HCT116 (cell line): ENCODE measurements around the gene RND2.

ENCODE experiments used
- CTCF ChIP-seq, 3 experiments: fragments of 200-600 bp in 1 of 3; sonication (generic) in 1 of 3; IDR thresholded peaks in 2 of 3; conservative IDR thresholded peaks in 1 of 3; 2 replicates each; pipeline ENCODE4 v1.5.1; 2012 to 2017; ENCODE audit warnings: low read depth in 2 of 3, low read length in 2 of 3, antibody characterized with exemption in 1 of 3, borderline replicate concordance in 1 of 3, control low read depth in 1 of 3, mild to moderate bottlenecking in 1 of 3, mixed read lengths in 1 of 3, mixed run types in 1 of 3, moderate library complexity in 1 of 3; ENCODE audit not compliant: insufficient read depth in 1 of 3
- EGR1 ChIP-seq: IDR thresholded peaks from 2 replicates; pipeline ENCODE4 v1.6.1; 2012; ENCODE audit warnings: low read depth
- ELF1 ChIP-seq: IDR thresholded peaks from 2 replicates; pipeline ENCODE4 v1.6.1; 2012; ENCODE audit warnings: low read depth, borderline replicate concordance
- EZH2 ChIP-seq: fragments of 200-600 bp; sonication (generic); IDR thresholded peaks from 2 replicates; pipeline ENCODE4 v1.6.1; 2017; ENCODE audit warnings: antibody characterized with exemption, mixed run types
- EZH2phosphoT487 ChIP-seq: fragments of 200-600 bp; IDR thresholded peaks from 2 replicates; pipeline ENCODE4 v1.6.1; 2018; ENCODE audit warnings: antibody characterized with exemption, borderline replicate concordance
- FOSL1 ChIP-seq: IDR thresholded peaks from 2 replicates; pipeline ENCODE4 v1.6.1; 2012; ENCODE audit warnings: low read depth
- POLR2A ChIP-seq: IDR thresholded peaks from 2 replicates; pipeline ENCODE4 v1.7.0; 2011; ENCODE audit warnings: borderline replicate concordance; ENCODE audit not compliant: insufficient read depth, insufficient read length; ENCODE audit errors: extremely low read depth
- POLR2AphosphoS5 ChIP-seq: IDR thresholded peaks from 2 replicates; pipeline ENCODE4 v1.6.1; 2011; ENCODE audit warnings: mild to moderate bottlenecking, low read depth, low read length, moderate library complexity
- RAD21 ChIP-seq: IDR thresholded peaks from 2 replicates; pipeline ENCODE4 v1.6.1; 2012; ENCODE audit warnings: low read depth, mild to moderate bottlenecking
- REST ChIP-seq: IDR thresholded peaks from 2 replicates; pipeline ENCODE4 v1.6.1; 2012; ENCODE audit warnings: low read depth
- TCF7L2 ChIP-seq: IDR thresholded peaks from 2 replicates; pipeline ENCODE4 v1.7.0; 2011; ENCODE audit warnings: borderline replicate concordance, inconsistent platforms; ENCODE audit not compliant: insufficient read depth, insufficient read length; ENCODE audit errors: extremely low read depth
- YY1 ChIP-seq: IDR thresholded peaks from 2 replicates; pipeline ENCODE4 v1.6.1; 2011; ENCODE audit warnings: low read length, low read depth, moderate library complexity, mild to moderate bottlenecking; ENCODE audit not compliant: insufficient replicate concordance; ENCODE audit errors: extremely low read depth
- ZBTB33 ChIP-seq: IDR thresholded peaks from 2 replicates; pipeline ENCODE4 v1.6.1; 2011; ENCODE audit warnings: mild to moderate bottlenecking, low read length, moderate library complexity; ENCODE audit not compliant: insufficient replicate concordance; ENCODE audit errors: extremely low read depth
- ZNF274 ChIP-seq: fragments of 200-500 bp; sonication (Bioruptor generic); IDR thresholded peaks from 2 replicates; pipeline ENCODE4 v1.6.1; 2014; ENCODE audit warnings: mild to moderate bottlenecking, low read depth, low read length, inconsistent platforms

DNA sequence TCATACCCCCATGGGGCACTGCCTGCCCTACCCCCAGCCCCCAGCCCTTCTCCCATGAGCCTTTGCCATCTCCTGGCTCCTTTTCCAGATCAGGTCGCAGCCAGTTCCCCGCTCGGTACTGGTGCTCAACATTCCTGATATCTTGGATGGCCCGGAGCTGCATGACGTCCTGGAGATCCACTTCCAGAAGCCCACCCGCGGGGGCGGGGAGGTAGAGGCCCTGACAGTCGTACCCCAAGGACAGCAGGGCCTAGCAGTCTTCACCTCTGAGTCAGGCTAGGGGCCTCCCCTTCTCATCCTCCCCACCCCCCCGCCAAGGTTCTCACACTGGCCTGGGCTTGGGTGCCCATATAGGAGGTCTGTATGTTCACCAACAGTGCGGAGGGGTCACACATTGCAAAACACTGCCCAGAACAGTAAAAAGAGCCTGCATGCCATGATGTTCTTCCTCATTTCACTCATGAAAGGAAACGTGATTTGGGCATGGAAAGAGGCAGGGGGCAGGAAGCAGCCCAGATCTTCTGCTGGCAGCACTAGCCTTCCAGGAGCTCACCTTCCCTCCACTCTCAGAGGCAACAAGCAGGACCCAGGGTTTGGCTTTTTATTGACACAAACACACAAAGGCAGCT, 10.9 kb upstream of the RND2 start:
- no peak for TF ChIP-seq CTCF (IDR thresholded peaks at IDR 0.05 in 2 of 3, conservative IDR thresholded peaks at IDR 0.05 in 1 of 3; ENCODE audit: borderline replicate concordance in 1 of 3, insufficient read depth in 1 of 3, low read depth in 2 of 3, low read length in 2 of 3)
- no peak for TF ChIP-seq ELF1
- TF ChIP-seq EZH2, result no peak
- TF ChIP-seq RAD21, result no peak
- TF ChIP-seq POLR2A, result no peak
- TF ChIP-seq ZBTB33, result no peak
- no peak for TF ChIP-seq EZH2phosphoT487
- no peak for TF ChIP-seq POLR2AphosphoS5
- TF ChIP-seq YY1, result no peak
- no peak for TF ChIP-seq FOSL1
- no peak for TF ChIP-seq REST
- no peak for TF ChIP-seq TCF7L2
- TF ChIP-seq EGR1, result no peak
- no peak for TF ChIP-seq ZNF274
